Astrocyte (in vitro differentiated cells and primary cell): ENCODE measurements around the gene SEH1L. TPM values are rescaled to one million over a fixed set of nuclear protein-coding genes. Genes with fewer than 3 reads are reported as not detected.
A peak's percentile ranks its signal among the peaks of the same experiment; 100 is the strongest.

Source experiments
- DNase-seq: peaks from one replicate; pipeline ENCODE4 v3.0.0-alpha.2; 2010; ENCODE audit warnings: low read depth
- FAIRE-seq: peaks from 2 replicates; lab custom pipeline; 2011; peaks lifted over from hg19 to GRCh38; lab: Jason Lieb, UNC
- H2AFZ ChIP-seq: 2 replicates; pipeline ENCODE4 v1.6.0; 2012; ENCODE audit warnings: low read depth, low read length, inconsistent platforms
- H3K27ac ChIP-seq: 2 replicates; pipeline ENCODE4 v1.5.1; 2011; ENCODE audit warnings: low read depth, low read length, inconsistent platforms
- H3K27me3 ChIP-seq: 2 replicates; pipeline ENCODE4 v1.6.0; 2011; ENCODE audit warnings: low read length, inconsistent platforms; ENCODE audit not compliant: insufficient read depth
- H3K36me3 ChIP-seq: 2 replicates; pipeline ENCODE4 v1.5.1; 2011; ENCODE audit warnings: low read length, inconsistent platforms; ENCODE audit not compliant: insufficient read depth
- H3K4me1 ChIP-seq: 2 replicates; pipeline ENCODE4 v1.5.1; 2011; ENCODE audit warnings: low read length, inconsistent platforms; ENCODE audit not compliant: insufficient read depth
- H3K4me2 ChIP-seq: 2 replicates; pipeline ENCODE4 v1.6.0; 2012; ENCODE audit warnings: low read length, inconsistent platforms
- H3K4me3 ChIP-seq: 2 replicates; pipeline ENCODE4 v1.5.1; 2011; ENCODE audit warnings: low read depth, mild to moderate bottlenecking, low read length, inconsistent platforms; ENCODE audit not compliant: insufficient read depth
- H3K79me2 ChIP-seq: 2 replicates; pipeline ENCODE4 v1.6.0; 2012; ENCODE audit warnings: mild to moderate bottlenecking, low read length, inconsistent platforms; ENCODE audit not compliant: insufficient read depth
- H3K9ac ChIP-seq: 2 replicates; pipeline ENCODE4 v1.6.0; 2012; ENCODE audit warnings: mild to moderate bottlenecking, low read length, inconsistent platforms
- H3K9me3 ChIP-seq: 2 replicates; pipeline ENCODE4 v1.5.1; 2012; ENCODE audit warnings: low read depth, mild to moderate bottlenecking, low read length, inconsistent platforms; ENCODE audit not compliant: insufficient read depth
- H4K20me1 ChIP-seq: 2 replicates; pipeline ENCODE4 v1.6.0; 2012; ENCODE audit warnings: low read length, inconsistent platforms; ENCODE audit not compliant: insufficient read depth
- H3K27ac Mint-ChIP-seq: one replicate; pipeline ENCODE4 v1.8.0; 2021; ENCODE audit warnings: mild to moderate bottlenecking, mixed read lengths; ENCODE audit not compliant: unreplicated experiment
- H3K27me3 Mint-ChIP-seq: one replicate; pipeline ENCODE4 v1.8.0; 2021; ENCODE audit warnings: low read depth, mixed read lengths; ENCODE audit not compliant: unreplicated experiment
- H3K36me3 Mint-ChIP-seq: one replicate; pipeline ENCODE4 v1.8.0; 2021; ENCODE audit warnings: low read depth, mixed read lengths; ENCODE audit not compliant: unreplicated experiment
- H3K4me1 Mint-ChIP-seq: one replicate; pipeline ENCODE4 v1.8.0; 2021; ENCODE audit warnings: low read depth, mixed read lengths; ENCODE audit not compliant: unreplicated experiment
- H3K4me3 Mint-ChIP-seq: one replicate; pipeline ENCODE4 v1.8.0; 2021; ENCODE audit warnings: mild to moderate bottlenecking, moderate library complexity, mixed read lengths; ENCODE audit not compliant: unreplicated experiment
- H3K9me3 Mint-ChIP-seq: one replicate; pipeline ENCODE4 v1.8.0; 2021; ENCODE audit warnings: mild to moderate bottlenecking, mixed read lengths; ENCODE audit not compliant: unreplicated experiment
- CTCF ChIP-seq: IDR thresholded peaks from 2 replicates; pipeline ENCODE4 v1.5.1; 2011; ENCODE audit warnings: low read depth, mild to moderate bottlenecking, inconsistent platforms, low read length, moderate library complexity; ENCODE audit not compliant: insufficient read depth
- EZH2 ChIP-seq: IDR thresholded peaks from 2 replicates; pipeline ENCODE4 v1.6.1; 2012; ENCODE audit warnings: mild to moderate bottlenecking, low read length, inconsistent platforms; ENCODE audit not compliant: insufficient read depth
- total RNA-seq: library from RNA; stranded (reverse); gene quantifications from 2 replicates; pipeline ENCODE4 v1.2.1, GENCODE V29; 2021

The SEH1L gene
- total RNA-seq, 1 donor from 2014 or later = 43.9 TPM

- H3K36me3 Mint-ChIP-seq = no peaks in the 10 kb centered on the region
- Histone ChIP-seq H3K4me1 (peaks cover 2% of the 10 kb centered on the region), H3K4me2 (no peak overlapping the region), H3K9me3 (no peaks in the 10 kb centered on the region), H3K9ac (no peak overlapping the region), H3K27me3 (no peaks in the 10 kb centered on the region), H3K27ac (no peak overlapping the region), H2AFZ (no peak overlapping the region), H3K4me3 (no peak overlapping the region), H4K20me1 (no peaks in the 10 kb centered on the region), H3K36me3 (no peaks in the 10 kb centered on the region), H3K79me2 (no peaks in the 10 kb centered on the region)
- TF ChIP-seq CTCF (no peak), EZH2 (no peak)
- H3K4me3 Mint-ChIP-seq = no peak overlapping the region
- H3K27me3 Mint-ChIP-seq = peaks cover 6% of the 10 kb centered on the region
- no peak overlapping the region for H3K27ac Mint-ChIP-seq
- no peak for DNase-seq
- no peak for FAIRE-seq
- no peaks in the 10 kb centered on the region for H3K4me1 Mint-ChIP-seq
- peaks cover 5% of the 10 kb centered on the region for H3K9me3 Mint-ChIP-seq
Observed at GRCh38 chr18:12939162-12939561, 8.6 kb upstream of the SEH1L start.

GRCh38 chr18:12943215-12943614 is 4.6 kb upstream of the SEH1L start:
- Mint-ChIP-seq H3K9me3 (peaks cover 5% of the 10 kb centered on the region), H3K36me3 (no peaks in the 10 kb centered on the region), H3K27me3 (no peaks in the 10 kb centered on the region), H3K4me1 (peaks cover 8% of the 10 kb centered on the region), H3K4me3 (no peak overlapping the region), H3K27ac (no peak overlapping the region)
- no peak for FAIRE-seq
- Histone ChIP-seq H4K20me1 (no peaks in the 10 kb centered on the region), H3K27me3 (no peaks in the 10 kb centered on the region), H3K4me1 (peaks cover 13% of the 10 kb centered on the region), H3K9ac (no peak overlapping the region), H3K27ac (no peak overlapping the region), H3K36me3 (no peaks in the 10 kb centered on the region), H3K9me3 (no peaks in the 10 kb centered on the region), H3K79me2 (no peaks in the 10 kb centered on the region), H3K4me3 (no peak overlapping the region), H2AFZ (no peak overlapping the region), H3K4me2 (no peak overlapping the region)
- DNase-seq = peak; percentile 38
- TF ChIP-seq CTCF (no peak), EZH2 (no peak)

- Histone ChIP-seq H3K79me2 (peaks cover 9% of the 10 kb centered on the region), H3K9me3 (no peaks in the 10 kb centered on the region), H2AFZ (no peak overlapping the region), H3K4me2 (no peak overlapping the region), H3K36me3 (no peaks in the 10 kb centered on the region), H3K4me1 (peaks cover 13% of the 10 kb centered on the region), H3K27me3 (no peaks in the 10 kb centered on the region), H3K4me3 (no peak overlapping the region), H3K9ac (no peak overlapping the region), H4K20me1 (no peaks in the 10 kb centered on the region), H3K27ac (no peak overlapping the region)
- Mint-ChIP-seq H3K27me3 (no peaks in the 10 kb centered on the region), H3K9me3 (peaks cover 5% of the 10 kb centered on the region), H3K4me1 (peaks cover 8% of the 10 kb centered on the region), H3K36me3 (no peaks in the 10 kb centered on the region), H3K27ac (no peak overlapping the region), H3K4me3 (no peak overlapping the region)
- FAIRE-seq = no peak
- peak; percentile 20 for DNase-seq
- TF ChIP-seq CTCF = no peak
- no peak for TF ChIP-seq EZH2
Observed at GRCh38 chr18:12944709-12945108, 3.1 kb upstream of the SEH1L start.
